ENCODE measurements around the gene PHTF2. TPM values are rescaled to one million over a fixed set of nuclear protein-coding genes. Genes with fewer than 3 reads are reported as not detected.

The PHTF2 gene
- total RNA-seq, 1 donor = 28.6 TPM

- H3K36me3 ChIP-seq (ENCODE audit: insufficient read depth, low read length) = no peaks in the 10 kb centered on the region
- TF ChIP-seq CTCF (IDR thresholded peaks at IDR 0.05; ENCODE audit: extremely low read depth, low read depth, low read length) = no peak
- H3K27ac ChIP-seq (ENCODE audit: low read depth, low read length) = no peak overlapping the region
- no peaks in the 10 kb centered on the region for H3K27me3 ChIP-seq (ENCODE audit: insufficient read depth, low read length)
- no peak overlapping the region for H3K4me3 ChIP-seq (ENCODE audit: insufficient read depth, low read length)
- DNase-seq (ENCODE audit: insufficient read length, low spot score, missing footprints) = no peak
- no peaks in the 10 kb centered on the region for H3K79me2 ChIP-seq (ENCODE audit: insufficient read depth, low read length)
- H3K4me1 ChIP-seq (ENCODE audit: insufficient read depth, low read length) = peaks cover 3% of the 10 kb centered on the region
- no peaks in the 10 kb centered on the region for H4K20me1 ChIP-seq (ENCODE audit: insufficient read depth, low read length)
- H3K9me3 ChIP-seq (ENCODE audit: low read depth, low read length) = no peaks in the 10 kb centered on the region
- no peak overlapping the region for H2AFZ ChIP-seq (ENCODE audit: low read length)
- no peak overlapping the region for H3K4me2 ChIP-seq (ENCODE audit: insufficient read depth, low read length)
Observed at GRCh38 chr7:77918676-77919075, 120.1 kb downstream of the PHTF2 start.

- Histone ChIP-seq H3K36me3 (ENCODE audit: insufficient read depth, low read length) (no peaks in the 10 kb centered on the region), H3K4me3 (ENCODE audit: insufficient read depth, low read length) (no peak overlapping the region), H3K9me3 (ENCODE audit: low read depth, low read length) (no peaks in the 10 kb centered on the region), H3K4me2 (ENCODE audit: insufficient read depth, low read length) (no peak overlapping the region), H3K79me2 (ENCODE audit: insufficient read depth, low read length) (no peaks in the 10 kb centered on the region), H3K4me1 (ENCODE audit: insufficient read depth, low read length) (no peaks in the 10 kb centered on the region), H2AFZ (ENCODE audit: low read length) (no peak overlapping the region), H4K20me1 (ENCODE audit: insufficient read depth, low read length) (no peaks in the 10 kb centered on the region), H3K27me3 (ENCODE audit: insufficient read depth, low read length) (no peaks in the 10 kb centered on the region), H3K27ac (ENCODE audit: low read depth, low read length) (no peak overlapping the region)
- no peak for TF ChIP-seq CTCF (IDR thresholded peaks at IDR 0.05; ENCODE audit: extremely low read depth, low read depth, low read length)
- DNase-seq (ENCODE audit: insufficient read length, low spot score, missing footprints) = no peak
Observed at GRCh38 chr7:77923419-77923818, 124.8 kb downstream of the PHTF2 start.

- TF ChIP-seq CTCF (IDR thresholded peaks at IDR 0.05; ENCODE audit: extremely low read depth, low read depth, low read length) = no peak
- no peak for DNase-seq (ENCODE audit: insufficient read length, low spot score, missing footprints)
Observed at GRCh38 chr7:77930496-77930895, 131.9 kb downstream of the PHTF2 start.

GRCh38 chr7:77931841-77932240 lies 133.3 kb downstream of the PHTF2 start:
- H3K4me2 ChIP-seq (ENCODE audit: insufficient read depth, low read length) = no peak overlapping the region
- H3K4me1 ChIP-seq (ENCODE audit: insufficient read depth, low read length) = no peaks in the 10 kb centered on the region
- no peak overlapping the region for H2AFZ ChIP-seq (ENCODE audit: low read length)
- H3K27me3 ChIP-seq (ENCODE audit: insufficient read depth, low read length) = no peaks in the 10 kb centered on the region
- TF ChIP-seq CTCF (IDR thresholded peaks at IDR 0.05; ENCODE audit: extremely low read depth, low read depth, low read length) = no peak
- no peaks in the 10 kb centered on the region for H4K20me1 ChIP-seq (ENCODE audit: insufficient read depth, low read length)
- no peak for DNase-seq (ENCODE audit: insufficient read length, low spot score, missing footprints)
- H3K9me3 ChIP-seq (ENCODE audit: low read depth, low read length) = no peaks in the 10 kb centered on the region
- no peak overlapping the region for H3K4me3 ChIP-seq (ENCODE audit: insufficient read depth, low read length)
- H3K36me3 ChIP-seq (ENCODE audit: insufficient read depth, low read length) = no peaks in the 10 kb centered on the region
- H3K27ac ChIP-seq (ENCODE audit: low read depth, low read length) = no peak overlapping the region
- no peaks in the 10 kb centered on the region for H3K79me2 ChIP-seq (ENCODE audit: insufficient read depth, low read length)

More at GRCh38 chr7:77930496-77930895, 131.9 kb downstream of the PHTF2 start:
- H3K4me3 ChIP-seq (ENCODE audit: insufficient read depth, low read length) = no peak overlapping the region
- no peak overlapping the region for H3K27ac ChIP-seq (ENCODE audit: low read depth, low read length)
- no peaks in the 10 kb centered on the region for H3K9me3 ChIP-seq (ENCODE audit: low read depth, low read length)
- no peaks in the 10 kb centered on the region for H3K79me2 ChIP-seq (ENCODE audit: insufficient read depth, low read length)
- no peak overlapping the region for H3K4me2 ChIP-seq (ENCODE audit: insufficient read depth, low read length)
- H3K27me3 ChIP-seq (ENCODE audit: insufficient read depth, low read length) = no peaks in the 10 kb centered on the region
- no peak overlapping the region for H2AFZ ChIP-seq (ENCODE audit: low read length)
- no peaks in the 10 kb centered on the region for H4K20me1 ChIP-seq (ENCODE audit: insufficient read depth, low read length)
- H3K36me3 ChIP-seq (ENCODE audit: insufficient read depth, low read length) = no peaks in the 10 kb centered on the region
- H3K4me1 ChIP-seq (ENCODE audit: insufficient read depth, low read length) = no peaks in the 10 kb centered on the region
